BJ (cell line): Measurements from ENCODE around the gene STRA8. TPM values are rescaled to one million over a fixed set of nuclear protein-coding genes. Genes with fewer than 3 reads are reported as not detected.

Experiments used
- CTCF ChIA-PET: fragments of 350-600 bp; formaldehyde crosslinking; extraction: SDS; loops from one replicate; lab custom pipeline; 2021; ENCODE audit warnings: antibody characterized with exemption, inconsistent platforms; lab: Yijun Ruan, JAX
- POLR2A ChIA-PET: fragments of 300-600 bp; sonication (Branson Sonifier 250); formaldehyde crosslinking; extraction: SDS; loops from one replicate; lab custom pipeline; 2021; ENCODE audit warnings: antibody characterized with exemption; lab: Charles Lee
- DNase-seq: peaks from one replicate; pipeline ENCODE4 v3.0.0-alpha.2; 2011; ENCODE audit warnings: low read depth
- H3K27me3 ChIP-seq: 2 replicates; pipeline ENCODE4 v1.6.0; 2011; ENCODE audit warnings: low read length; ENCODE audit not compliant: control insufficient read depth, insufficient read depth
- H3K36me3 ChIP-seq: 2 replicates; pipeline ENCODE4 v1.5.1; 2011; ENCODE audit warnings: low read length; ENCODE audit not compliant: control insufficient read depth, insufficient read depth
- H3K4me3 ChIP-seq: 2 replicates; pipeline ENCODE4 v1.5.1; 2011; ENCODE audit warnings: low read depth, mild to moderate bottlenecking, control low read depth, low read length
- CTCF ChIP-seq: IDR thresholded peaks from 2 replicates; pipeline ENCODE4 v1.5.1; 2011; ENCODE audit warnings: low read depth, mild to moderate bottlenecking, control low read depth, inconsistent platforms, low read length, moderate library complexity; ENCODE audit not compliant: insufficient read depth
- polyA plus RNA-seq: library from polyadenylated mRNA; depleted of rRNA; stranded (reverse); fragments of >200 nt; gene quantifications from 2 replicates; pipeline ENCODE4 v1.2.3, GENCODE V29; 2011

STRA8 gene
- polyA plus RNA-seq, 1 experiment = not detected

GRCh38 chr7:135204876-135205275 is 28.8 kb upstream of the STRA8 start:
- no peak for TF ChIP-seq CTCF
- ChIA-PET CTCF (interaction anchor here (0.6 to 0.9 kb wide), 3 partner anchors 16 to 214 kb away, joined by 3 read pairs; no protein-coding TSS in a partner anchor), POLR2A (interaction anchor here (0.6 to 1.1 kb wide), 2 partner anchors 419 to 559 kb away, joined by 5 to 6 read pairs; partner anchors contain the start of gene BPGM)
- no peak overlapping the region for H3K4me3 ChIP-seq
- DNase-seq = no peak
- H3K27me3 ChIP-seq = no peaks in the 10 kb centered on the region
- peaks cover 5% of the 10 kb centered on the region for H3K36me3 ChIP-seq

- TF ChIP-seq CTCF = no peak
- Histone ChIP-seq H3K4me3 (no peak overlapping the region), H3K36me3 (peaks cover 5% of the 10 kb centered on the region), H3K27me3 (no peaks in the 10 kb centered on the region)
- CTCF ChIA-PET = interaction anchor here (1.0 to 1.1 kb wide), 2 partner anchors 35 to 516 kb away, joined by 3 to 5 read pairs; partner anchors contain the start of gene CYREN
- no peak for DNase-seq
- POLR2A ChIA-PET = no interaction called here
Observed at GRCh38 chr7:135205850-135206249, 27.8 kb upstream of the STRA8 start.

DNA sequence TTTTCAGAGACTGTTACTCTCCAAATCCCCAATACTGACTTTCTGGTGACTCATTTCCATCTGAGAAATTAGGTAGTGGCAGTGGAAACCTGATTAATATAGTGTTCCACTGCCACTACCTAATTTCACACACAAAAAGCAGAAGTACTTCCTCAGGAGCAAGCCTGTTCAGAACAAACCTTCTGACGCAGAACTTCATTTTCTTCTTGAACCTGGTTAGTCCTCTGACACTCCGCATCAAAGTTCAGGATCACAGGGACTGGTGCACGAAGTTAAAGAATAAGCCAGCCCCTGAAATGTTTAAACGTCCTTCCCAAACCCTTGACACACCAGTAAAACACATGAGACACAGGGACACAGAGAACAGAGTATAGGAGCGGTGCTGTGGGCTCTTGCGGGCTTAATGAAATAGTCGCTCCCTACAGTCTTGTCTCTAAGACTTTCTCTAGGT is 26.7 kb upstream of the STRA8 start:
- no peak for TF ChIP-seq CTCF
- peaks cover 5% of the 10 kb centered on the region for H3K36me3 ChIP-seq
- CTCF ChIA-PET = interaction anchor here (1.1 kb wide), 2 partner anchors 36 to 67 kb away, joined by 3 to 5 read pairs; partner anchors contain the start of gene CYREN
- H3K27me3 ChIP-seq = no peaks in the 10 kb centered on the region
- POLR2A ChIA-PET = no interaction called here
- DNase-seq = no peak
- no peak overlapping the region for H3K4me3 ChIP-seq

DNA sequence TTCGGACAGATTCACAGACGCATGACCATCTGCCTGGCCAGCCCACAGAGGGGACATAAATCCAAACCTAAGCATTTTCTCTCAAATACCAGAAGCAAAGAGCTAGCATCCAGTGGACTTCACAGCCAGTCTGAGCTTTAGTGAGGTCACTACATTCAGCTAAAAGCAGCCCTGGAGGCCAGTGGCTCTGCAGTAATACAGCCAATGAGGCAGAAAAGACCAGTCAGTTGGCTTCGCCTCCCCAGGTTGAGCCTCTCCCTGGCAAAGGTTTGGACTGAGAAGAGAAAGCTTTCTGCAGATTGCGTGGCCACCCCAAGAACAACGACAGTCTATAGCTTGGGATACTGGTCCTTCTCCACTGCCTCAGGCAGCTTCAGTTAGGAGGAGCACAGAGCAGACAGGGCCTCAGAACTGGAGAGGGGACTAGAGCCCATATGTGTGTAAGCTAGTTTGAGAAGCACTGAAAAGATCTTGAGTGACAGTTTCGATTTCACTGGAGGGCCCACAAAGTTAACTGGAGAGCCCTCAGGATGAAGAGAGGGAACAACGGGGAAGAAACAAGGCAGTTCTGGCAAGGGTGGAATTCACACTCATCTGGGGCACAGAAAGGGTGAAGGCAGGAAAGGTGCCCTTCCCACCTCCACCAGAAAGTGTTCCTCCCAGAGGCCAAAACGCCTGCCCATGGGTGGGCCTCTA is 26.1 kb upstream of the STRA8 start:
- ChIA-PET CTCF (interaction anchor here (1.1 kb wide), 1 partner anchor 67 kb away, joined by 3 read pairs; no protein-coding TSS in a partner anchor), POLR2A (no interaction called here)
- Histone ChIP-seq H3K36me3 (peaks cover 5% of the 10 kb centered on the region), H3K27me3 (no peaks in the 10 kb centered on the region), H3K4me3 (no peak overlapping the region)
- no peak for DNase-seq
- no peak for TF ChIP-seq CTCF

DNA sequence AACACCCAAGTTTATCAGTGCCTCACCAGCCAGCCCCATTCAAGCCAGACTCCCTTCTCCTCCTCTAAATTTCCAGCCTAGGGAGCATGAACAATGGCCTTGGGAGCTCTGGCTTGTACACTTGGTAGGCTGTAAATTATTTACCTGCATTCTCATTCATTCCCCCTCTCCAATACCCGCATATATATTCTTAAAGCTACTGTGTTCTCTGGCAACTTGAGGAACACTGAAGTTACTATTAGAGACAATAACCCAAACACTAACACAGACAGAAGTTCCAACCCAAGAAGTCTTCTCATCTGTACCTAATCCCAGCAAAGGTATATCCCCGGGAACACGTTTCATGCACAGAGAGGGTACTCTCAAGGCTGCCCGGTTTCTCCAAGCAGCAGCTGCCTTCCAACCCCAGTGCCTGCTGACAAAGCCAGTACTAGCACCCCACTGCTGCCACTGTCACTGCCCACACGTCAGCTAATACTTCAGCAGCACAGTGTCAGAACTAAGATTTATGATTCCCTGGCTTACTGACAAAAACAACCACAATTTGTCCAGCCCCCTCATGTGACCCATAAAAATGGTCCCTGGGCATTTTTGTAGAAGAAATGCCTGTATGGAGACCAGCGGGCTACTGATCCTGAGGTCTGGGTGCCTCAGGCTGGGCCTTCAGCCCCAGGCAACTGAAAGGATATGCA is 25.4 kb upstream of the STRA8 start:
- no peak for TF ChIP-seq CTCF
- peaks cover 4% of the 10 kb centered on the region for H3K36me3 ChIP-seq
- POLR2A ChIA-PET = no interaction called here
- H3K4me3 ChIP-seq = no peak overlapping the region
- CTCF ChIA-PET = interaction anchor here (1.1 to 2.5 kb wide), 2 partner anchors 38 to 66 kb away, joined by 3 to 12 read pairs; partner anchors contain the start of gene CYREN
- no peaks in the 10 kb centered on the region for H3K27me3 ChIP-seq
- no peak for DNase-seq
